Kidney (tissue), 14 donors: ENCODE results near the gene OR8B8. TPM values are rescaled to one million over a fixed set of nuclear protein-coding genes. Genes with fewer than 3 reads are reported as not detected.
A peak's percentile ranks its signal among the peaks of the same experiment; 100 is the strongest.
"Not testable (repeated sequence)": the region's sequence is repeated elsewhere in the genome, so short reads cannot be mapped to it uniquely, and the experiment has no call there.

Experiments used
- DNase-seq, 5 donors: peaks; one replicate each; pipeline ENCODE4 v3.0.0-alpha.2; 2013 to 2020
- FAIRE-seq: peaks from 2 replicates; lab custom pipeline; 2012; peaks lifted over from hg19 to GRCh38; lab: Jason Lieb, UNC
- H3K27ac ChIP-seq, 2 donors: one replicate each; pipeline ENCODE4 v1.7.0; 2013; ENCODE audit warnings: low read depth in 2 of 2, low read length in 2 of 2, inconsistent platforms in 1 of 2
- H3K27me3 ChIP-seq: one replicate; pipeline ENCODE4 v1.7.1; 2013; ENCODE audit warnings: low read length, inconsistent platforms; ENCODE audit not compliant: control insufficient read depth, insufficient read depth
- H3K36me3 ChIP-seq, 3 donors: one replicate each; pipeline versions ENCODE4 v1.7.0 to v1.7.1; 2013; ENCODE audit warnings: low read length in 3 of 3, control low read depth in 1 of 3, inconsistent platforms in 1 of 3; ENCODE audit not compliant: insufficient read depth in 3 of 3, control insufficient read depth in 2 of 3
- H3K4me1 ChIP-seq, 3 donors: one replicate each; pipeline versions ENCODE4 v1.7.0 to v1.7.1; 2013; ENCODE audit warnings: low read length in 3 of 3, inconsistent platforms in 1 of 3, low read depth in 1 of 3; ENCODE audit not compliant: control insufficient read depth in 2 of 3, insufficient read depth in 2 of 3
- H3K4me3 ChIP-seq, 3 donors: one replicate each; pipeline versions ENCODE4 v1.7.0 to v1.8.1; 2013; ENCODE audit warnings: low read length in 3 of 3, control low read depth in 1 of 3, inconsistent platforms in 1 of 3
- H3K9ac ChIP-seq, 3 donors: one replicate each; pipeline versions ENCODE4 v1.7.0 to v1.7.1; 2013; ENCODE audit warnings: low read length in 3 of 3, control low read depth in 1 of 3, inconsistent platforms in 1 of 3
- H3K9me3 ChIP-seq, 3 donors: one replicate each; pipeline versions ENCODE4 v1.7.0 to v1.7.1; 2013; ENCODE audit warnings: low read length in 3 of 3, control low read depth in 1 of 3, inconsistent platforms in 1 of 3; ENCODE audit not compliant: control insufficient read depth in 2 of 3, insufficient read depth in 1 of 3
- intact Hi-C: fragments of 100-400 bp; cut with DNase I; formaldehyde crosslinking; loops from one replicate; pipeline ENCODE4 v1.11.1; 2022
- polyA plus RNA-seq: library from polyadenylated mRNA; stranded (reverse); fragments of 350-450 nt; fragmentation: Illumina TruSeq; extraction: RNeasy Lipid Tissue Mini Kit (QIAGEN cat#74804); gene quantifications from one replicate; pipeline ENCODE4 v1.2.3, GENCODE V29; 2014; ENCODE audit warnings: low read depth, low replicate concordance; ENCODE audit not compliant: insufficient read depth
- total RNA-seq: library from RNA; stranded (reverse); fragmentation: NEBNext Ultra II Directional; extraction: Animal tissue kit (Norgen Biotek cat#: 25700); gene quantifications from one replicate; pipeline ENCODE4 v1.2.1, GENCODE V29; 2021
- TF ChIP-seq, protein P1 (sequence below): IDR thresholded peaks from 3 replicates; pipeline ENCODE4 v1.5.1; 2012; ENCODE audit warnings: mild to moderate bottlenecking, moderate library complexity, borderline replicate concordance; ENCODE audit not compliant: insufficient read depth; ENCODE audit errors: extremely low read depth
- donor health status: control.
- donor health status: control.
- donor health status: control.
- donor health status: control.
- donor health status: control.
- donor health status: DM: yes; HTN: yes; CAD: no.
- donor health status: Normal renal cell carcinoma (clear cell type).

Gene OR8B8
- total and polyA plus RNA-seq, 2 donors from 2014 or later, result not detected

DNA sequence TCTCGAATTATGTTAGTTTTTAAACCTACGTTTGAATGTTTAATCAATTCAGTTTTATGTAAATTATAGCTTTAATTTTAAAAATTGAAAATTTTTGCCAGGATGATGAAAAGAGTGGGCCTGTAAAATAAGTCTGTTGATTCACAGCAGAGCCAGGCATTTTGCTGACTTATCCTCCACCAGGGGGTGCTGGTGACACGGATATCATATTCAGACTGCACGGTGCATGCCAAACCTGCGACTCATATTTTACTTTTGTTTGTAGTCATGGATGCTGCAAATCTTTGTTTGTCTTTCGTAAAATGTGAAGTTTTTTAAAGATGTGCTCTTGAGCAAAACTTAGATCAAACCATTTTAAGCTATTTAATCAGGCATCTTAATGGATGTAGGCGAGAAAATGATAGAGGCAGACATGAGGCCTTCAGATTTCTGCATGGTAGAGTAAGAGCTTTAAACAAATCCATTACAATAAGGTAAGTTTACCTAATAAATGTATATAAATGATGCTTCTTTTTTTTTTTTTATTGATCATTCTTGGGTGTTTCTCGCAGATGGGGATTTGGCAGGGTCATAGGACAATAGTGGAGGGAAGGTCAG, 43.1 kb downstream of the OR8B8 start:
- intact Hi-C loops, result no loop called here
- DNase-seq (peak in 4 of 5 donors; percentile 38 to 74 (median 40)), FAIRE-seq (no peak)
- H3K27me3 ChIP-seq, result no peaks in the 10 kb centered on the region
- H3K4me1 ChIP-seq, result no peaks in the 10 kb centered on the region
- no peak overlapping the region for H3K9ac ChIP-seq
- no peak overlapping the region for H3K4me3 ChIP-seq
- H3K9me3 ChIP-seq, result no peaks in the 10 kb centered on the region
- TF ChIP-seq, protein P1, sequence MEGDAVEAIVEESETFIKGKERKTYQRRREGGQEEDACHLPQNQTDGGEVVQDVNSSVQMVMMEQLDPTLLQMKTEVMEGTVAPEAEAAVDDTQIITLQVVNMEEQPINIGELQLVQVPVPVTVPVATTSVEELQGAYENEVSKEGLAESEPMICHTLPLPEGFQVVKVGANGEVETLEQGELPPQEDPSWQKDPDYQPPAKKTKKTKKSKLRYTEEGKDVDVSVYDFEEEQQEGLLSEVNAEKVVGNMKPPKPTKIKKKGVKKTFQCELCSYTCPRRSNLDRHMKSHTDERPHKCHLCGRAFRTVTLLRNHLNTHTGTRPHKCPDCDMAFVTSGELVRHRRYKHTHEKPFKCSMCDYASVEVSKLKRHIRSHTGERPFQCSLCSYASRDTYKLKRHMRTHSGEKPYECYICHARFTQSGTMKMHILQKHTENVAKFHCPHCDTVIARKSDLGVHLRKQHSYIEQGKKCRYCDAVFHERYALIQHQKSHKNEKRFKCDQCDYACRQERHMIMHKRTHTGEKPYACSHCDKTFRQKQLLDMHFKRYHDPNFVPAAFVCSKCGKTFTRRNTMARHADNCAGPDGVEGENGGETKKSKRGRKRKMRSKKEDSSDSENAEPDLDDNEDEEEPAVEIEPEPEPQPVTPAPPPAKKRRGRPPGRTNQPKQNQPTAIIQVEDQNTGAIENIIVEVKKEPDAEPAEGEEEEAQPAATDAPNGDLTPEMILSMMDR, result peak; percentile 50
- no peaks in the 10 kb centered on the region for H3K36me3 ChIP-seq
- H3K27ac ChIP-seq, result no peak overlapping the region

DNA sequence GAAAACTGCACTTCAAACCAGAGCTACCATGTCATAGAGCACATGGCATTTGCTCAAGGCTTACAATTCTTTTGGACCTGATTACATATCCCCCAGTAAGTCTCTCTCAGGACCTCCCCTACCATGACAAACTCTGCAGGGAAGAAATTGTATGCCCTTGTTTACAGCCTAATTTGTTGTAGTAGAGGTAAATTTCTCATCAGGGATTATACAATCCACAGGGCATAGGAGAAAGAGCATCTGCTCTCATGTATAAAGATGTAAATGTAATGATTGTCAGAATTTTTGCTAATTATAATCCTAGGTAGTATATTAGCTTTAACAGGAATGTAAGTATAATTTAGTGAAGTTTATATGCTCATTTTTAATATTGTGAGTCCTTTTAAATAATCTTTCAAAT, 46.6 kb downstream of the OR8B8 start, which contains the start of gene OR8B3:
Gene OR8B3, minus strand, starts transcription at position 101 of the 400 bp plus-strand sequence. CDS start 1,673 bp downstream, outside the sequence.
- FAIRE-seq (no peak), DNase-seq (no peak)
- TF ChIP-seq, protein P1, result no peak
- Histone ChIP-seq H3K9me3 (no peaks in the 10 kb centered on the region), H3K4me3 (no peak within 1 kb of the TSS), H3K9ac (no peak within 1 kb of the TSS), H3K4me1 (no peaks in the 10 kb centered on the region), H3K27me3 (no peaks in the 10 kb centered on the region), H3K27ac (no peak within 1 kb of the TSS), H3K36me3 (no peaks in the 10 kb centered on the region)
- intact Hi-C loops, result no loop called here

GRCh38 chr11:124396847-124397246, 48.6 kb downstream of the OR8B8 start:
- FAIRE-seq, result not testable (repeated sequence)

DNA sequence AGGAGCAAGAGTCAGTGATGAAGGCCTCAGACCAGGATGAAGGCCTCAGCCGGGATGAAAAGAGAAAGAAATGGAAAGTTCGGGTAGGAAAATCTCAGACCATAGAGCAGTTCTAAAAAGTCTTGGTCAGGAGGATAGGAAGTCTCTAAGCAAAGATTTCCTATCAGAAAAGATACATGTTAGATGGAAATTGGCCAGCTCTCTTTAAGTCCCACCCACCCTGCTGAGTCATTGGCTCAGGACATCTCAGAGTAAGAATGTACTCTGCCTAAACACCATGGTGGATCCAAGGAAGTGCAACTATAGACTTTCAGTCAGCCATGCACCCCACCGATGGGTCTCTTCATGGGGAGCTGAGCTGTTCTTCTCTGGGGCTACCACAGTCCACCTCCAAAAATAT, 51.1 kb downstream of the OR8B8 start:
- H3K9ac ChIP-seq, result no peak overlapping the region
- FAIRE-seq, result no peak
- intact Hi-C loops, result no loop called here

More at GRCh38 chr11:124396847-124397246, 48.6 kb downstream of the OR8B8 start:
- H3K4me3 ChIP-seq, intact Hi-C loops, H3K9me3 ChIP-seq, H3K36me3 ChIP-seq, H3K27me3 ChIP-seq, H3K4me1 ChIP-seq, H3K27ac ChIP-seq, DNase-seq, H3K9ac ChIP-seq: not testable (repeated sequence)

More for the DNA sequence above, 51.1 kb downstream of the OR8B8 start:
- Histone ChIP-seq H3K36me3 (no peaks in the 10 kb centered on the region), H3K4me1 (no peaks in the 10 kb centered on the region), H3K27me3 (no peaks in the 10 kb centered on the region), H3K4me3 (no peak overlapping the region), H3K27ac (no peak overlapping the region), H3K9me3 (no peaks in the 10 kb centered on the region)
- TF ChIP-seq, protein P1, result no peak
- DNase-seq, result no peak

Other genes starting within 250 kb of the OR8B8 start
- not detected for gene OR8G1, start 204.6 kb downstream of the OR8B8 start, total RNA-seq
- gene OR8G1, start 204.6 kb downstream of the OR8B8 start, polyA plus RNA-seq, result not detected
- not detected for gene OR8G5, start 189.3 kb downstream of the OR8B8 start, total RNA-seq
- not detected for gene OR8G5, start 189.3 kb downstream of the OR8B8 start, polyA plus RNA-seq
- not detected for gene OR8D1, start 131.7 kb downstream of the OR8B8 start, total RNA-seq
- not detected for gene OR8D1, start 131.7 kb downstream of the OR8B8 start, polyA plus RNA-seq
- gene OR8D2, start 125.5 kb downstream of the OR8B8 start, total RNA-seq, result not detected
- not detected for gene OR8D2, start 125.5 kb downstream of the OR8B8 start, polyA plus RNA-seq
- gene OR8B2, start 61.2 kb downstream of the OR8B8 start, total RNA-seq, result not detected
- not detected for gene OR8B2, start 61.2 kb downstream of the OR8B8 start, polyA plus RNA-seq
- not detected for gene OR8B3, start 46.7 kb downstream of the OR8B8 start, total RNA-seq
- gene OR8B3, start 46.7 kb downstream of the OR8B8 start, polyA plus RNA-seq, result not detected
- not detected for gene OR8B4, start 20.8 kb downstream of the OR8B8 start, total RNA-seq
- gene OR8B4, start 20.8 kb downstream of the OR8B8 start, polyA plus RNA-seq, result not detected
- not detected for gene OR8B12, start 98.0 kb upstream of the OR8B8 start, total RNA-seq
- not detected for gene OR8B12, start 98.0 kb upstream of the OR8B8 start, polyA plus RNA-seq
- not detected for gene OR8A1, start 124.3 kb upstream of the OR8B8 start, total RNA-seq
- not detected for gene OR8A1, start 124.3 kb upstream of the OR8B8 start, polyA plus RNA-seq
- not detected for gene PANX3, start 165.7 kb upstream of the OR8B8 start, total RNA-seq
- gene PANX3, start 165.7 kb upstream of the OR8B8 start, polyA plus RNA-seq, result not detected
- 35.6 TPM for gene TBRG1, start 177.2 kb upstream of the OR8B8 start, total RNA-seq
- 23.3 TPM for gene TBRG1, start 177.2 kb upstream of the OR8B8 start, polyA plus RNA-seq
- 59.7 TPM for gene SIAE, start 228.0 kb upstream of the OR8B8 start, total RNA-seq
- gene SIAE, start 228.0 kb upstream of the OR8B8 start, polyA plus RNA-seq, result 53.2 TPM
- gene SPA17, start 228.2 kb upstream of the OR8B8 start, total RNA-seq, result 10.7 TPM
- gene SPA17, start 228.2 kb upstream of the OR8B8 start, polyA plus RNA-seq, result 23.7 TPM